Type B pancreatic cell (in vitro differentiated cells): ENCODE measurements around the gene S100Z. TPM values are rescaled to one million over a fixed set of nuclear protein-coding genes. Genes with fewer than 3 reads are reported as not detected.
"Not testable (repeated sequence)": the region's sequence is repeated elsewhere in the genome, so short reads cannot be mapped to it uniquely, and the experiment has no call there.

ENCODE experiments used
- DNase-seq: peaks from one replicate; pipeline ENCODE4 v3.0.0; 2021; ENCODE audit warnings: mixed read lengths; ENCODE audit not compliant: unreplicated experiment; ENCODE audit errors: extremely low spot score
- H3K27ac Mint-ChIP-seq: 2 replicates; pipeline ENCODE4 v1.8.0; 2021; ENCODE audit warnings: mild to moderate bottlenecking, mixed read lengths
- H3K27me3 Mint-ChIP-seq: 2 replicates; pipeline ENCODE4 v1.8.0; 2021; ENCODE audit warnings: mixed read lengths
- H3K36me3 Mint-ChIP-seq: 2 replicates; pipeline ENCODE4 v1.8.0; 2021; ENCODE audit warnings: mixed read lengths
- H3K4me1 Mint-ChIP-seq: one replicate; pipeline ENCODE4 v1.8.0; 2021; ENCODE audit warnings: mixed read lengths; ENCODE audit not compliant: unreplicated experiment
- H3K4me3 Mint-ChIP-seq: 2 replicates; pipeline ENCODE4 v1.8.0; 2021; ENCODE audit warnings: mild to moderate bottlenecking, mixed read lengths
- H3K9me3 Mint-ChIP-seq: 2 replicates; pipeline ENCODE4 v1.8.0; 2021; ENCODE audit warnings: mixed read lengths
- total RNA-seq: library from RNA; stranded (reverse); gene quantifications from 2 replicates; pipeline ENCODE4 v1.2.1, GENCODE V29; 2021; ENCODE audit warnings: low replicate concordance
- TF ChIP-seq, protein P1 (sequence below): fragments of 200-600 bp; sonication (generic); conservative IDR thresholded peaks from 2 replicates; pipeline ENCODE4 v1.5.0; 2021; ENCODE audit warnings: antibody characterized with exemption, mild to moderate bottlenecking

Gene S100Z
- total RNA-seq, 1 donor from 2014 or later = 0.56 TPM

DNA sequence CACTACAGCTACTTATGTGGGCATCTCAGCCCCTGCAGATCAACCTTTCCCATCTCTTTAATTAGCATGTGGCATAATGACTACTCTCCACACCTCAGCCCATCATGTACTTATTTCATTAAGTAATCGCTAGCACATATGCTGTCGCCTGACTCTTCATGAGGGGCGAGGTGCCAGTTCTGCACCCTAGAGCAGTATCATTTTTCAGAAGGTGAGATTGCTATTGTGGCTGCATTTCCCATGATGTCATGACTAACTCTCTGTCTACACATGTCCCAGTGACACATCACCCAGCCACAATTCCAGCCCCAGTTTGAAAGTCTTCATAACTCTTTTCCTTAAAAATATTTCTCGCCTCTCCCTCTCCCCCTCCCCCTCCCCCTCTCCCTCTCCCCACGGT, 38.6 kb upstream of the S100Z start:
- TF ChIP-seq, protein P1, sequence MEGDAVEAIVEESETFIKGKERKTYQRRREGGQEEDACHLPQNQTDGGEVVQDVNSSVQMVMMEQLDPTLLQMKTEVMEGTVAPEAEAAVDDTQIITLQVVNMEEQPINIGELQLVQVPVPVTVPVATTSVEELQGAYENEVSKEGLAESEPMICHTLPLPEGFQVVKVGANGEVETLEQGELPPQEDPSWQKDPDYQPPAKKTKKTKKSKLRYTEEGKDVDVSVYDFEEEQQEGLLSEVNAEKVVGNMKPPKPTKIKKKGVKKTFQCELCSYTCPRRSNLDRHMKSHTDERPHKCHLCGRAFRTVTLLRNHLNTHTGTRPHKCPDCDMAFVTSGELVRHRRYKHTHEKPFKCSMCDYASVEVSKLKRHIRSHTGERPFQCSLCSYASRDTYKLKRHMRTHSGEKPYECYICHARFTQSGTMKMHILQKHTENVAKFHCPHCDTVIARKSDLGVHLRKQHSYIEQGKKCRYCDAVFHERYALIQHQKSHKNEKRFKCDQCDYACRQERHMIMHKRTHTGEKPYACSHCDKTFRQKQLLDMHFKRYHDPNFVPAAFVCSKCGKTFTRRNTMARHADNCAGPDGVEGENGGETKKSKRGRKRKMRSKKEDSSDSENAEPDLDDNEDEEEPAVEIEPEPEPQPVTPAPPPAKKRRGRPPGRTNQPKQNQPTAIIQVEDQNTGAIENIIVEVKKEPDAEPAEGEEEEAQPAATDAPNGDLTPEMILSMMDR = no peak
- peaks cover 9% of the 10 kb centered on the region for H3K4me1 Mint-ChIP-seq
- H3K27me3 Mint-ChIP-seq = peaks cover 17% of the 10 kb centered on the region
- H3K9me3 Mint-ChIP-seq = peaks cover 6% of the 10 kb centered on the region
- peaks cover 3% of the 10 kb centered on the region for H3K36me3 Mint-ChIP-seq
- no peak overlapping the region for H3K27ac Mint-ChIP-seq
- no peak overlapping the region for H3K4me3 Mint-ChIP-seq
- DNase-seq = no peak

DNA sequence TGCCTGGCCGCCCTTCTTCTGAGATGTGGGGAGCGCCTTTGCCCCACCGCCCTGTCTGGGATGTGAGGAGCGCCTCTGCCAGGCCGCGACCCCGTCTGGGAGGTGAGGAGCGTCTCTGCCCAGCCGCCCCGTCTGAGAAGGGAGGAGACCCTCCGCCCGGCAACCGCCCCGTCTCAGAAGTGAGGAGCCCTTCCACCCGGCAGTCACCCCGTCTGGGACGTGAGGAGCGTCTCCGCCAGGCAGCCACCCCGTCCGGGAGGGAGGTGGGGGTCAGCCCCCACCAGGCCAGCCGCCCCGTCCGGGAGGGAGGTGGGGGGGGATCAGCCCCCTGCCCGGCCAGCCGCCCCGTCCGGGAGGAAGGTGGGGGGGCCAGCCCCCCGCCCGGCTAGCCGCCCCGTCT, 37.6 kb upstream of the S100Z start:
- not testable (repeated sequence) for H3K4me1 Mint-ChIP-seq, H3K9me3 Mint-ChIP-seq, H3K27ac Mint-ChIP-seq, H3K4me3 Mint-ChIP-seq, DNase-seq, H3K36me3 Mint-ChIP-seq
- peaks cover 25% of the 10 kb centered on the region for H3K27me3 Mint-ChIP-seq

DNA sequence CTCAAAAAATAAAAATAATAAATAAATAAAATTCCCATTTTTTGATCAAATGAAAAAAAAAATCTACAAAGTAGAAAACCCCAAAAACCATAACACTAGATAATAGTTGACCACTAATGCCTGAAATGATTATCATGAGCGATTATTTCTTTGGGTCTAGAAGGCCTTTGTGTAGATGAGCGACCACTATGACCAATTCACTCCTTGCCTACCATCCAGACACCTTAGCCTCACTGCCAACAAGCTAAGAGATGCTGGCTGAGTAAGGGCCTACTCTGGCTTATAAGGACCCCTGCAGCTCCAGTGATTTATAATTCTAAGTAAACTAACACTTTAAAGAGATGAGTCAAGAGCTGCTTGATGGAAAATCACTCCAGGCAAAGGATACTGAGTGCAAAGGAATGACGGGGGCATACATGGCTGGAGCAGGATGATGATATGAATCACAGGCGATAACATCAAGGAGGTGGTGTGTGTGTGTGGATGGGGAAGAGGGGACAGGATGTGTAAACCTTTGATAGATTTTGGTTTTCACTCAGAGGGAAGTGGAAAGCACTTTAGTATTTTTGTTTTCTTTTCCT, 35.7 kb upstream of the S100Z start:
- Mint-ChIP-seq H3K4me3 (no peak overlapping the region), H3K27ac (no peak overlapping the region), H3K9me3 (peaks cover 6% of the 10 kb centered on the region), H3K4me1 (peaks cover 7% of the 10 kb centered on the region), H3K27me3 (peaks cover 37% of the 10 kb centered on the region), H3K36me3 (peaks cover 3% of the 10 kb centered on the region)
- DNase-seq = no peak
- TF ChIP-seq, protein P1 = no peak

DNA sequence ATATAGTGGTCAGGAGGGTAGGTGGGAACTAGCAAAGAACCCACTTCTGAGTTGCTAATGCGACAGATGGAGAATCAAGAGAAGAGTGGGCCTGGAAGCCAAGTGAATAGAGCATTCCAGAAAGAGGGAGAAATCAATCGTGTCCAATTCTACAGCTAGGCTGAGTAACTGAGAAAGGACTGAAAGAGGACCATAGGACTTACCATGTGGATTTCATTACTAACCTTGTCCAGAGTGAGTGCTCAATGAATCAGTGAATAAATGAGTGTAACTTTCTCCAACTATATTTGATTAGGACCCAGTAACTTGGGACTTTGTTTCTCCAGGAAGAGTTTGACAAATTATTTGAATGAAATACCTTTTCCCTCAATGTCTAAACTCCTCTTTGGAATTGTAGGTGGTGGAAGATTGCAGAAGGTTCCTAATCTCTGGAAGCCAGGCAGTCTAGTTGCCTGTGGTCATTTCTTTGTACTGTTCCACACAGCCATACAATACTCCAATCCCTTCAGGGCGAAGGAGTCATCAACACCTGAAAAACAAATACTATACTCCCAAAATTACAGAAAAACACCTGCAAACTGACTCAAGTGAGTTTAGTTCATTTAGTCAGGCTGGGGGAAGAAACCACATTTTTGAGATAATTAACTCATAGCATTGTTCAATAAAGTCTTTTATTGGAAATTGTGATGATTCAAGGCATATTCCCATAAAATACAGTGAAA, 33.5 kb upstream of the S100Z start:
- no peak overlapping the region for H3K4me3 Mint-ChIP-seq
- peaks cover under 1% of the 10 kb centered on the region for H3K9me3 Mint-ChIP-seq
- TF ChIP-seq, protein P1 = no peak
- DNase-seq = no peak
- peaks cover 20% of the 10 kb centered on the region for H3K4me1 Mint-ChIP-seq
- H3K27ac Mint-ChIP-seq = no peak overlapping the region
- H3K27me3 Mint-ChIP-seq = peaks cover 56% of the 10 kb centered on the region
- H3K36me3 Mint-ChIP-seq = no peaks in the 10 kb centered on the region

DNA sequence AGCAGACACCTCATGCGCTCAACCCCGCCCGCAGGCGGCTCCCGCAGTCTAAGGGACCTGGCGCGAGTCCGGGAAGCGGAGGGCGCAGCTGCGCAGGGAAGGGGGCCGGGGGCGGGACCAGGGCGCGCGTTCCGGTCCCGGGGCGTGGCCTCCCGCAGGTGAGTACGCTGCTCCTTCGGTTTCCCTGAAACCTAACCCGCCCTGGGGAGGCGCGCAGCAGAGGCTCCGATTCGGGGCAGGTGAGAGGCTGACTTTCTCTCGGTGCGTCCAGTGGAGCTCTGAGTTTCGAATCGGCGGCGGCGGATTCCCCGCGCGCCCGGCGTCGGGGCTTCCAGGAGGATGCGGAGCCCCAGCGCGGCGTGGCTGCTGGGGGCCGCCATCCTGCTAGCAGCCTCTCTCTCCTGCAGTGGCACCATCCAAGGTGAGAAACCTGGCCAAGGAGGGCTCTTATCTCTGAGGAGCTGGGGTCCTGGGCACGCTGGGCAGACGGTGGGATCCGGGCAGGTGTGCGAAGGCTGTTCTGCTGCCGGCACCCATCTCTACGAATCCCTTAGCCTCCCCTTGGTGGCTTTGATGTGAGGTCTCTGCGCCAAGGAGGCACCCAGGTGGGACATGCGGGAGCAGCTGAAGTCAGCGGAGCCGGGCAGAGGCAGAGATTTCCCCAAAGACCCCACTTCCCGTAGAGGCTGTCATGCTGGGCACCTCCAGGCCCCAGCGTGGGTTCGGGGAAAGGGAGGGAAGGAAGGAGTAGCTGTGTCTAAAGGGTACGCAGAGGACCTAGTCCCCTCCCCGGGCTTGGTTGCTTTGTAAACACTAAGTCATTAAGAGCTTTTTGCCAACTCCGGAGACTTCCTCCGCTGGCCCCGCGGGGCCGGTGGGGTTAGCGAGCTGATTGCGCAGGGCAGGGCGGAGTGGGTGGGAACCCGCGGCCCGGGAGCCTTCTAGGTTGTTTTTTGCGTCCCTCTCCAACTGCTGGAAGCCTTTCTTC, 30.7 kb upstream of the S100Z start, which contains the start of gene F2RL1:
F2RL1 (plus strand) TSS at position 187 of the 988 bp plus-strand sequence; CDS start at position 340, 153 bp downstream.
- H3K9me3 Mint-ChIP-seq = no peaks in the 10 kb centered on the region
- peaks cover 20% of the 10 kb centered on the region for H3K4me1 Mint-ChIP-seq
- TF ChIP-seq, protein P1 = no peak
- peaks cover 65% of the 10 kb centered on the region for H3K27me3 Mint-ChIP-seq
- peak within 1 kb of the TSS; percentile 91 for H3K27ac Mint-ChIP-seq
- peak; percentile 83 for DNase-seq
- H3K36me3 Mint-ChIP-seq = no peaks in the 10 kb centered on the region
- peak within 1 kb of the TSS; percentile 89 for H3K4me3 Mint-ChIP-seq
